HG03378 (cell line): ENCODE data around the gene SLCO3A1.

Source experiments
- ATAC-seq: cut with Tn5 transposase; IDR thresholded peaks from one replicate; pipeline ENCODE4 v1.9.1; 2021; ENCODE audit warnings: mild to moderate bottlenecking, moderate library complexity; ENCODE audit not compliant: unreplicated experiment

The SLCO3A1 gene

DNA sequence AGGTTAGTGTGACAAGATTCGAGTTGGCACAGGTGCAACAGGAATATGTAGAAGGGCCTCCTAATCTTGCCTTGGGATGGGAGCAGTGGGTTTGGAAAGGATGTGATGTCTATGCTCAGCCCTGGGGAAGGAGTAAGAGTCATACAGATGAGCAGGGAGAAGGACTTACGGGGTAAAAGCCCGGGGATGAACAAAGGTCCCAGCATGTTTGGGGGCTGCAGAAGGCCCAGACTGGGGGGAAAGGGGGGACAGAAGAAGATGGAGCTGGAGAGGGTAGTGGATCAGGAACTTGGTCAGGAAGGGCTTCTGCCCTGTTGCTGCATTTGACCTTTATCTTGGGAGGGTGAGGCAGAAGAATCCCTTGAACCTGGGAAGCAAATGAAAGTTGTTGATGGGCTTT is 300.1 kb downstream of the SLCO3A1 start:
- no peak for ATAC-seq

DNA sequence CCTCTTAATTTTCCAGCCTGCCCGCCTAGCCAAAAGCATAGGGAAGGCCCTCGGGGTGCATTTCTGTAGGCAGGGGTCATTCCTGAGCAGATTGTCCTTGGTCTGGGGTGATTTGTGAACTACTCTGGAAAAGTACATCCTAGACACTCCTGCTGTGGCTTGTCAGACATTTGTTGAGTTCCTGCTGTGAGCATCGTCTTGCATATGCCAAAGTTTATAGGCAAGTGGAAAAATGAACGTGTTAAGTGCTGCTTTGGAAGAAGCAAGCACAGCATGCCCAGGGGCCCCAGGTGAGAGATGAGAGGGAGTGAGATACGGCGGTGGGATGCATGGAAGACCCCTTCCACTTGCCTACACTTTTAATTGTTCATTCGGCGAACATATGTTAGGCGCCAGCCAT is 302.4 kb downstream of the SLCO3A1 start:
- ATAC-seq = no peak

DNA sequence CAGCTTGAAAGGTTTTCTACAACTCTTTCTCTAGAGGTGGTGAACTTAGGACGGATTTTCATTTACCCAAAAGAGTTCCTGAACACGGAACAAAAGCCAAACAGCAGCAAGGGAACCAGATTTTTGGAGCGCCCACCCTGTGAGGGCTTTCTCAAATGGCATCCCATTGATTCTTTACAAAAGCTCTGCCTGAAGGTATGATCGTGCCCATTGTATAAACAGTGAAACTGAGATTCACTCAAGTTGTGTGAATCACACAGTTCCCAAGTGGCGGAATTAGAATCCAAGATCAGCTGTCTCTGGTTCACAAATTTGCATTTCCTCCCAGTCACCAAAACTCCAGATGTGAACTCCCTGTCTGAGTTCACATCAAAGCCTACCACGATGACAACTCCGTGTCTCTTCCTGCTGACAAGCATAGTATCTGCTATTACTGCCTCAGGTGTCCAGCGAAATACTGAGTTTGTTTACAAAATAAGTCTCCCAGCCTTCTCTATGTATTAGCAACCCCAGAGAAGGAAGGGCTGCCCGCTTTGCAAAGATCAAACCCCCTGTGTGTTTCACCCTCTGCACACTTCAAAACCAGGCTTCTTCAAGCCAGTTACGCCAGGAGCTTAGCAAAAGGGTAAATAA is 304.3 kb downstream of the SLCO3A1 start:
- ATAC-seq = no peak

DNA sequence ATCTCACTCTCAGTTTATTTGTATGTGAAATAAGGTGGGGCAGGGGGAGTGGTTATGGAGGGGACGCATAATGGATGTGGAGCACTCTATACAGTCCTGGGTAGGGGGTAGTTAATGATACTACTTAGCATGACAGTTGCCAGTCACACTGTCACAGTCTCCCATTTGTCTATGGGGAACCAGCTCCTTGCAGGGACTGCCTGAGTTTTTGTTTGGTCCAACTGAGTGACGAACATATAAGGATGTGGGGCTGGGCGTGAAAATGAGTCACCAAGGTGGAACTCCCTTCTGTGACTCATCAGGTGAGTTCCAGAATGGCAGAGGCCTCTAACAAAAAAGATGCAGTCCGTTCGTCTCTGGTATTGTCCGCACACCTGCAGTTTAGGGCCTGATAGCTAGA is 304.9 kb downstream of the SLCO3A1 start:
- peak; percentile 33 for ATAC-seq

DNA sequence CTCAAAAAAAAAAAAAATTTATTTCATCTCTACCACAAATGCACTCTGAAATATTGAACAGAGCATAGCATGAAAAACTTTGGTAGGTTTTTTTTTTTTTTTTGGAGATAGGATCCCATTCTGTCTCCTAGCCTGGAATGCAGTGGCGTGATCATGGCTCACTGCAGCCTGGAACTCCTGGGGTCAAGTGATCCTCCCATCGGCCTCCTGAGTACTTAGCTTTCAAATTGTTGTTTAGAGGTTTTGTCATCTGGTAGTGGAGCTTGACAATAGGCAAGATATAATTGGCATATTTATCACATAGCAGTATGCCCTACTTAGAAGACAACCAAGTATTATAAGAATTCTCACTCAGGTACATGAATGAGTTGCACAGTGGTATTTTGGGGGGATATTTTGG is 306.0 kb downstream of the SLCO3A1 start:
- ATAC-seq = no peak

DNA sequence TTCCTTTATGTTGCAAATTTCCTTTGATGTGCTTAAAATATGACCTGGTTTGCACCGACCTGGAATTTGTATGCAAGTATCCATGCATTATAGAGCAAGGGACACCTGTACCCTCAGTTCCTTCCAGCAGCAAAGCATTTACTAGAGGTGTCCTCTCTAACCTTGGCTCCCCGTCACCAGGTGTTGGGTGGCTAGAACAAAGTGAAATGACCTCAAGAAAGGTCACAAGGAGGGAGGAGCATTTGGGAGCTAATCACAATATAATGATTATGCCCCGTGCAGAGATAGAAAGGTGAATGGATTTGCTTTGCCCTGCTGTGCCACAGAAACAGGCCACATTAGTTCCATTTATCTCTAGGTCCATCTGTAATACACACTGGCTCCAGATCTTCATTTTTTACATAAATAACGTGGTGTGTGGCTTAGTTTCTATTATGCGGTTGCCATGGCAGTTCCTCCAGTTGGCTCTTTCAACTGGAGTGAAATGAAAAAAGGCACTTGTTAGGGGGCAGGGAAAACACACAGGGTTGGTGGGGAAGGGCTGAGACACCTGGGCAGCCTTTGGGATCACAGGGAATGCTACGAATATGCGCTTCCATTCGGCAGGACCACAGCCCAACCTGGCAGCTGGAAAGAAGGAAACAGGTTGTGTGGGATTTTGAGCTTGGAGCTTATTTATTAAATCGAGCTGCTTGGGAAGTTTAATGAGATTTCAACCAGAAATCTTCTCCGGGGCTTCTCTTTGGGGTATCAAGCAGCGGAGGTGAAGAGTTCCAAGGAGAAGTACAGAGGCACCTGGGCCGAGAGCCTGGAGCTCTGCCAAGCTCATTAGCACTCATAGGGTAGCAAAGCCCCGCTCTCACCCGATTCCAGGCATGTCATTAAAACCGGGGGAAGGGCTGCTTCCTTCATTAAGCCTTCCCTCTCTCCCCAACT is 306.7 kb downstream of the SLCO3A1 start:
- ATAC-seq = no peak

DNA sequence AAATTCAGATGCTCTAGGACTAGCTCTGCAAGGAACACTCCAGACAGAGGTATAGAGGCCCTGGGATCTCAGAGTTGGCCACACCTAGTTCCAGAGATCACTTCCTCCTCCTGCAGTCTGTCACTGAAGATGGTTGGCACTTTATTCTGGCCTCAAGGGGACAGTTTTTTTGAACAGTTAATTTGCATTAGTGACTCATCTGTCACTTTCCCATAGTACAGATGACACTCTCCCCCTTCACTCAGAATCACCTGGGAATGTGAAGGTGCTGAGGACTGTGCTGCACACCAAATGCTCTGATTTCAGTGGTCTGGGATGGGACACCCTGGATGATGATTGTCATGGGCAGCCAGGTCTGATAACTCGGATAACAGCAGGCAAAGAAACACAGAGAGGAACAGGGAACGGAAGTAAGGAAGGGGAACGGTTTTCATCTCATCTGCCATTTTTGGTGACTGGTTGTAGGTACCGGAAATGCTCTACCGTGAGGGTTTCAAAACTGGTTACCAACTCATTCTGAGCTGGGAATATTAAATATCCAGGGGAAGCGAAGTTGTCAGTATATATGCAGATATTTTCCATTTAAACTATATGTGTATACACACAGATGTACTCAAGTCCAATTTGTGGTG is 307.6 kb downstream of the SLCO3A1 start:
- ATAC-seq = peak; percentile 99

DNA sequence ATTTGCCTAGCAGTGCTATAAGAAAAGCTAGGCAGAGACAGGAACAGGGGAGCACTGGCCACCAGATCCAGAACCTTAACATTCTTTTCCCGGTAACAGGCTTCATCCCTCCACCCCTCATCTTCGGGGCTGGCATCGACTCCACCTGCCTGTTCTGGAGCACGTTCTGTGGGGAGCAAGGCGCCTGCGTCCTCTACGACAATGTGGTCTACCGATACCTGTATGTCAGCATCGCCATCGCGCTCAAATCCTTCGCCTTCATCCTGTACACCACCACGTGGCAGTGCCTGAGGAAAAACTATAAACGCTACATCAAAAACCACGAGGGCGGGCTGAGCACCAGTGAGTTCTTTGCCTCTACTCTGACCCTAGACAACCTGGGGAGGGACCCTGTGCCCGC is 309.1 kb downstream of the SLCO3A1 start:
- no peak for ATAC-seq

DNA sequence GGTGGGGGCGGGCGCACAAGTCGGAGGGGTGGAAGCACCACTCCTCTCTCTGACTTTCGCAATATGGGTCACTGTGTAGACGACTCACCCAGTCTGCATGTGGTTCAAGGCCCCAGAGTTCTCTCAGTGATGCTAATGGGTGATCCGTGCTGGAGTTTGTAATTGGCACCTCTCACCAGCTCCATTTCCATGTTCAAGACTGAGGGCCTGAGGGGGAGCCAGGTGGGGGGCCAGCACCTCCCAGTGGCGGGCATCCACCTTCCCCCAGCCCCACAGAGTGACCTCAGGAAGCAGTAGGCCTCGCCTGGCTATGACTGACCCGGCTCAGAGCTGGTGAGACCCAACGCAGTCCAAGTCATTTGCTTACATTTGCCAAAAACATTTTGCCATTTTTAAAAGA is 310.1 kb downstream of the SLCO3A1 start:
- no peak for ATAC-seq

DNA sequence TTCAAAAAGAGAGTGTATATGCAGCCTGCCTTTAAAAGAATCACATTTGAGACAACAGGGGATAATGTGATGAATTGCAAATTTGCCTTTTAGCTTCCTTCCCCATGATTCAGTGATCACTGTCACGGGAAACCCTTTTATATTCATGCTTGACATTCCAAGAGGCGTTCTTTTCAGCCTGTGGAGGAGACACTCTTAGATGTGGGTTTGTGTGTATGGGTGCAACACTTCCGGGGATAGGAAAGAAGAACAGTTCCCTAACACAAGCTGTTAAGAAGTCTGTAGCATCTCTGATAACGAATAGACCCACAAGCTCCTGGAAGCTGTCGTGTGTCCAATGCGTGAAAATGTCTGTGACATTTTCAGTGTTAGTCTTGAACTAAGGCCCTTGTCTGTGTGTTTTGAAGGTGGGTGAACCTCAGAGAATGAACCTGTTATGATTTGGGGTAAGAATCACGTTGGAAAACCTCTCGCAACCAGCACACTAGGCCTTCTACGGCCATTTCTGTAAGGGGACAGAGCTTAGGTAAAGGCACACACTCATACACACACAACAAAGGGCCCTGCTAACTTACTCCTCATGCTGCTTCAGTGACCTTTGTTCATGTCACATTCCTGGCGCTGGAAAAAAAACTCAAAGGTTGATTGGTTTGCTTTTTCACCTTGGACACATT is 311.0 kb downstream of the SLCO3A1 start:
- no peak for ATAC-seq

DNA sequence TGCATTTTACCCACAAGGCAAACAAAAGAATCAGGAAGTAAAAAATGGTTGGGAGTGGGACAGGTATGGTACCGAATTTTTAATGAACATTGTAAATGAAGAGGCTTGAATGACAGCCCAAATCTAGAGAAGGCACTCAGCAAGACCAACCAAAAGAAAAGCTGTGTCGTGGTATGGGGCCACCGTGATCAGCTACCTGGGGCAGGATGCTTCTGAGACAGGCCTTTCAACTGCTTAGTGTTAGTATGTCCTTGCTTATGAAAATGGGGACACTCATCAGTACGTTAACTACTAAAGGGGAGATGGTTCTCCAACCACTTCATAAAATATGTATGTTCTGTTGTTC is 311.5 kb downstream of the SLCO3A1 start:
- no peak for ATAC-seq

DNA sequence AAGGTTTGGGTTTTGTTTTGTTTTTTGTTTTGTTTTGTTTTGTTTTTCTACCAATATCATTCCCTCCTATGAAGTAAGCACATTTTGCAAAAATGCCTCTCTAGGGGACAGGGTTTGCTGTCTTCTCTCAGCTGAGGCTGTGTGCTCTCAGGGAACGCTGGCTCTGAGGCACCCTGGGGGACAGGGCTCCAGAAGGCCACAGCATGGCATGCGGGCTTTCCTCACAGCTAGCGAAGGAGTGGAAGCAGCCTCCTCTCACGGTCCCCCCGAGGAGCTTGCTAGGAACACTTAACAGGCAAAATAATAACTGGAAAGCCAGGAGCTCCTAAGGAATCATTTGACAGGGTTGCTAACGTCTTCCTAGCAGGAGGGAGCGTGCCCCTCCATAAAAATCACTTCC is 312.5 kb downstream of the SLCO3A1 start:
- ATAC-seq = no peak

DNA sequence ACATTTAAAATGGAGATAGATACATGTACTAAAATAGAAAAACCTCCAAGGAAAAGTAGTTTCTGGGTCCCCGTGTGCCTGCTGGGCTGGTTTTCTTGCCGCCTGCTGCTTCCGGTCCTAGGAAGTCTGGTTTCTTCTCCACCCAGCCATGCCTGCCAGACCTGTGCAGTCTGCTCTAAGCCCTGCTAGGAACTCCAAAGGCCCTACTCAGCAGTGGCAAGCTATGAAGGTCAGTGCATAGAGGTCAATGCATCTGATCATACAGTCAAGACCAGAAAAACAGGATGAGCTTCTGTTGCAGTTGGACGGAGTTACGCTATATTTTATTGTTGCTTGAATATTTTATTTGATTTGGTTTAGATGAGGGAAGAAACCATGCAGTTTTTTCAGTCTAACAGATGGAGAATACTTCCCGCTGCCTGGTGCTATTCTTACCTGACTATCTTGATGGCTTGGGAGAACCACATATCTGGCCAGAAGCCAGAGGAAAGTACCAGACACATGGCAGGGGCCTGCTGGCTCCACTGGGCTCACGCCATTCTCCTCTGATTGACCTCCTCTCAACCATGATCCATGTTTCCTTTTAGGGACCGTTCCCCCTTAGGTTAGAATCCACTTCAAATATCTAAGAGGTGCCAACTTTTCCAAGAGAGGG is 313.4 kb downstream of the SLCO3A1 start:
- ATAC-seq = no peak

DNA sequence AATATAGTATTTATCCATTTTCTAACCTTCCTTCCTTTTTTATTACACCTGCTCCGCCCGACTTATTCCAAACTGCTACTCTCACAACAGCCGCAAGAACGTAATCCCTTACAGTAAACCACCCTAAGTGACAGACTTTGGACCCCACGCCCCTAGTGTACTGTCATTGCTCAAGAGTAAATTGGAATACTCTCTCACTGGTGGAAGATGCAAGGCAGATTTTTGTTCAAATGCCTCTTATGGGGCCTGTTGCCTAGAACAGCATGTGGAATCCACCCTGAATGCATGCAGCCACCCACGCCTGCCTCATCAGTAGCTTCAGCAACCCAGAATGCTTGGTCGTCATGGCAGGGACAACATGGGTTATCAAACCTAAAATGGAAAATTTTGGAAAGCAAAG is 313.9 kb downstream of the SLCO3A1 start:
- no peak for ATAC-seq

DNA sequence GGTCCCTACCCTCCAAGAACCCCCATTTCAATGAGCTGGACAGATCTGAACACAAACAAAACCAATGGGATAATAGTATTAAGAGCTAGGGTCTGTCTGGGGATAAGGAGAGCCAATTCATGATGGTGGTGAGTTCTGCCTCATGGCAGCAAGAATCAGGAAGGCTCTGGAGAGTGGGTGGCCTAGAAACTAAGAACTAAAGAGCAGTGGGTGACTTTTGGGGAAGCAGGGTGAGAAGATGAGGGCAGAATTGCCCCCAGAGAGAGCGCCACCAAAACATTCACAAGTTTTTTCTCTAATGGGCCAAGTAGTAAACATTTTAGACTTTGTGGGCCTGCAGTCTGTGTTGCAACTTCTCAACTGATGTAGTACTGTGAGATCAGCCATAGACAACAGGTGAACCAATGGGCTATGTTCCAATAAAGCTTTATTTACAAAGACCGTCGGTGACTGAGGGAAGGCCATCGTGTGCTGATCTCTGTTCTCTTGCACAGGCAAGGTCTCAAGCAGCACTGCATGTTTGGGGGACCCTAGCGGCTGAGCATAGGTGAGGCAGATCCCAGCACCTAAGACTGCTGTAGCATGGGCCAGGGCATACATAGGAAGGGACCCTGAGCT is 314.7 kb downstream of the SLCO3A1 start:
- ATAC-seq = no peak

DNA sequence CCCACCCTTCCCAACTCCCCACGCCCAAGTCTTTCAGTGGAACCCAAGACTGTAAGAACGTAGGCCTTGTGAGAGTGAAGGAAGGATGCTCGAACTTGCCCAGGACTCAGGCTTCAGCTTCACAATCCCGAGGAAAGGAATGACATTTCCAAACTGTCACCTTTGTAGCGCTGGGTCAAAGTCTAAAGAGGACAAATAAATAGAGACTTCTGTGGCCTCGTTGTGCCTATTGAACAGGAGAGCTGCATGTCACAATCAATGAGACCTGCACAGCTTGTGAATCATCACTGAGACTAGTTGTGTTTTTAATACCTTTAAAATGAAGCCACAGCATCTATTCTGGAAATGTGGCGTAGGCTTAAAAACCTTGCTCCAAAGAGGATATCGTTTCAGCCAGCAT is 317.4 kb downstream of the SLCO3A1 start:
- ATAC-seq = no peak

DNA sequence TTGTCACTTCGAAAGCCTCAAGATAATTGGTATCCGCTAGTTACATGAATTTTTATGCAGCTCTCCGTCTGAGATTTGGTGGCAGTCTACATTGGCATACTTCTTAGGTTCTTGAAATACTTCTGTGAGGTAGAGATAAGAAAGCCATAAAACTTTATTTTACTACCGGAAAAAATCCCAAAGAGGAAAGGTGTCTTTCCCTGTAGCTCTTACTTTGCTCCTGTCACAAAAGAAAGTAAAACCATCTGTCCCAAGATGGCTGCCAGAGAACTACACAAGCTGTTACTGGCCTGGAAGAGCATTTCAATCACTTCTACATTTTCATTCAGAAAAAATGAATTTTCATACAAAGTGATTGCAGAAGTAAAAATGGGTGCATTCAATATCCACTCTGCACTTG is 325.4 kb downstream of the SLCO3A1 start:
- no peak for ATAC-seq

DNA sequence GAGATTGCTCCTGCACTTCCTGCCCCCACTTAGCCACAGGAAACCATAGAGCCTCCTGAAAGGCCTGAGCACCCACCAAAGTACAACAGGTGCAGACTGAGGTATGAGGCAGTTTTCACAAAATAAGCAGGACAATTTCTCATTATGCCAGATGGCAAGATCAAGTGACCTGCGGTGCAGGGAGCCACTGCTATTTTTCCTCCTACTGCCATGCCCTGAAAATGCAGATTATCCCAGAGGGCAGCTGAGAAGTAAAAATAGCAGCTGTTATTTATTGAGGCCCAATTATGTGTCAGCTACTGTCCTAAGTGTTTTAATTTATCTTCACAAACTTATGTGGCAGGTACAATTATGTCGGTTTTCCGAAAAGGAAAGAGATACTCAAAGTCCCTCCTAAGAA is 330.6 kb downstream of the SLCO3A1 start:
- no peak for ATAC-seq

DNA sequence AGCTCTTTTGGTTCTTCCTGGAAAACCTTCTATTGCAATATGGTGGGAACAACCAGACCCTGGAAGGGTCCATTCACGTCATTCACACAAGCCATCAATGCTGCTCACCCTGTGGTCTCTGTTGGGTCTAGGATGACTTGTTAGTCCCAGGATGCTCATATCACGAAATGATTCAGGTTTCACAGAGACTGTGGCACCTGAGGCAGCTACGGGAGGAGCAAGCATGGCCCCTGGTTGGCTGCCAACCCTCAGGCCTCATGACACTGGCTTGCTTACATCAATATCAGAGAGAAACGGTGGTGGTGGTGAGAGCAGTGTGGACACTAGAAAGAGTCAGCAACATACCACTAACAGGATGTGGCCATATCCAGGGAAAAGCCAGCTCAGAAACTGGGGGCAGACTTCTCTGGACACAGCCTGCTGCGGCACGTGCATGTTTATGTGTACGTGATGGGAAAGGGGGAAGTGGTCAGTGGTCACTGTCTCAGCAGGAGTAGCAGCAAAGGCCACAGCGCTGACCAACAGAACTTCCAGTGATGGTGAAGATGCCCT is 331.2 kb downstream of the SLCO3A1 start:
- ATAC-seq = no peak

DNA sequence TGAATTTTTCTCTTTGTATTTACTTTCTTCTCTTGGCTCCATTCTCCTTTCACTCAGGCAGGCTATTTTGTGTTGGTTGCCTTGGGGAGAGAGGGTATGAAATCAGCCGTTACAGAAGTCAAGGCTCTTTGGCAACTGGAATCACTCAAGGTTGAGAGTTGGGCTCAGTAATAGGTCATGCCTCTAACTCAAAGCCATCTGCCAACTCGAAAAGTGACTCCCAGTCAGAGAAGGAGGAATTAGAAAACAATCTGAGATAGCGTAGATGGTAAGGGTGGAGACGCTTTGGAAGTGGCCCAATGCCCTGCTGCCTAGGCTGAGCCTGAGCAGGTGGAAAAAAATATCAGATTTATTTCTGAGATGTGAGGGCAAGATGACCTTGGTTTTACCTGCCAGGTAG is 334.5 kb downstream of the SLCO3A1 start:
- no peak for ATAC-seq
